H1 (cell line): ENCODE results near the gene EEPD1. TPM values are rescaled to one million over a fixed set of nuclear protein-coding genes. Genes with fewer than 3 reads are reported as not detected.

Experiments used
- KDM4A ChIP-seq: IDR thresholded peaks from one replicate; pipeline ENCODE4 v1.7.1; 2012; ENCODE audit warnings: low read depth, mild to moderate bottlenecking, moderate library complexity, low read length, inconsistent platforms; ENCODE audit not compliant: severe bottlenecking
- SIRT6 ChIP-seq: IDR thresholded peaks from one replicate; pipeline ENCODE4 v1.7.1; 2012; ENCODE audit warnings: low read length, inconsistent platforms
- polyA plus RNA-seq, 7 experiments: library from polyadenylated mRNA; depleted of rRNA in 3 of 7; stranded (reverse) in 5 of 7; unstranded in 2 of 7; fragments of >200 nt in 5 of 7; fragments of 200-250 nt in 2 of 7; gene quantifications; 1 replicate in 5 of 7; 2 replicates in 1 of 7; 4 replicates in 1 of 7; pipeline versions ENCODE4 v1.2.1 to v1.2.3, GENCODE V29; 2011 to 2013; ENCODE audit warnings: missing spikeins in 2 of 7, mixed read lengths in 2 of 7
- total RNA-seq: library from RNA; stranded (reverse); fragmentation: NEBNext Ultra II Directional; extraction: Animal tissue kit (Norgen Biotek cat#: 25700); gene quantifications from 2 replicates; pipeline ENCODE4 v1.2.1, GENCODE V29; 2021
- TF ChIP-seq, protein P1 (sequence below): IDR thresholded peaks from 2 replicates; pipeline ENCODE4 v1.6.1; 2012; ENCODE audit warnings: inconsistent platforms

EEPD1 gene
- total and polyA plus RNA-seq, 2 of the 8 experiments (the other 6 are each of a cell fraction or from before 2014, with no cell fraction given) = 3.1 to 7.8 TPM

DNA sequence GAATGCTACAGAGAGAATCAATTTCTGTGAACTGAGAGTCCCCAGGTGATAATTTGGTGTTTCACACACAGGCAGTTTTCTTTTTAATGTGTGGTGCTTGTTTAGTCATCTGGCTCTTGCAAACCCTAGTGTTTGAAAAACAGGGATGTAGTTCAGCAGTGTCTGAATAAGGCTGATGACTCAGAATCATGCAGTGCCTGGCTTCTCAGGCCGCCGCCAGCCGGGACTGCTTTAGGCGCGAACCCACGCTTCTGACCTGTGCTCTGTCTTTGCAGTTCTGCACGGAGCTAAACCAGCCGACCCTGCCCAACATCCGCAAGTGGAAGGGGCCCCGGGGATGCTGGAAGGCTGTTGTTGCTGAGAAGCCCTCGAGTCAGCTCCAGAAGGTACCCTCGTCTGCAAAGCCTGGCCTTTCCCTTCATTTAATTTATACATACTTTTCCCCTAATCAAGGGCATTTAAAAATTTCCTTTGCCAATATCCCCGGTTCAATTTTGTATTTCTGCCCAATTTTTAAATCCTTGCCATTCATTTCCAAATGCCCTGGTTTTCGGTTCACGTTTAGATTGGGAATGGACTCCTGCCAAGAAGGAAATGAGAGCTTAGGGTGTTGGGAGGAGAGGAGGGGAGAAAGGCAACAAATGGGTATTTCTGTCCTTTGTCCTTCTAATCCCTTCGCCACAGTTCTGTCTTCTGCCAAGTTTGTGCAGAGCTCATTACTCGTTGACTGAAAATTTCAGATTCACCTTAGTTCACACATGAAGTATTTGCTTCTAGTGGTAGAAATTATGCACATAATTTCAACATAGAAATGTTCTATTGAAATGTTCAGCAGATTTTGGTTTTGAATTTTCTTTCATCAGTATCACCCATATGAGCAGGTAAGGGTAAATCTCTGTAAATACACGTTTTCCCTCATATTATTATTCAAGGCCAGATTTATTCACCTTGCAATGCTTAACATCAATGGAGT, 128.1 kb downstream of the EEPD1 start (continued):
- TF ChIP-seq, protein P1, sequence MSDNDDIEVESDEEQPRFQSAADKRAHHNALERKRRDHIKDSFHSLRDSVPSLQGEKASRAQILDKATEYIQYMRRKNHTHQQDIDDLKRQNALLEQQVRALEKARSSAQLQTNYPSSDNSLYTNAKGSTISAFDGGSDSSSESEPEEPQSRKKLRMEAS = peak; percentile 39; the same call in 1 of the 2 replicates
- TF ChIP-seq SIRT6 (no peak), KDM4A (no peak)
